Breast epithelium (tissue), 3 donors: ENCODE data around the gene ZC3H15.

Experiments
- POLR2A ChIP-seq: fragments of 450-650 bp; IDR thresholded peaks from one replicate; pipeline ENCODE4 v1.6.1; 2016; ENCODE audit warnings: antibody characterized with exemption, mild to moderate bottlenecking, moderate library complexity
- TF ChIP-seq, protein P1 (sequence below), 3 donors: fragments of 450-650 bp; IDR thresholded peaks; one replicate each; pipeline ENCODE4 v1.5.1; 2016 to 2017; ENCODE audit warnings: antibody characterized with exemption in 3 of 3, mild to moderate bottlenecking in 3 of 3, moderate library complexity in 3 of 3

DNA sequence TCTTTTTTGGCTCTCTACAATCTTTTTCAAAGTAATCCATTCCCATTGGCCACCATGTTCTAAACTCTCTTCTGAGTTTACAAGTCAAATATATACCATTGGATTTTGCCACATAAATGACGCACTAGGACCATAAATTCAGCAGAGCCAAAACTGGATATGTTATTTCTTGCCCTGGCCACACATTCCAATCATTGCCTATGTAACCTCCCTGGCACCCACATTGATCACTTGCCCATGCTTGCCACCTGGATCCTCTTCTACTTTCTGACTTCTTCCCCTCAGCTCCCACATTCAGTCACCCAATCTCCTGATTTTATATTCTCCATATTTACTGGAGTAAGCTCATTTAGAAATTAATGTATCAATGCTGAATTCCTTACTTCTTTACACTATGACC, 5.1 kb upstream of the ZC3H15 start:
- TF ChIP-seq, protein P1, sequence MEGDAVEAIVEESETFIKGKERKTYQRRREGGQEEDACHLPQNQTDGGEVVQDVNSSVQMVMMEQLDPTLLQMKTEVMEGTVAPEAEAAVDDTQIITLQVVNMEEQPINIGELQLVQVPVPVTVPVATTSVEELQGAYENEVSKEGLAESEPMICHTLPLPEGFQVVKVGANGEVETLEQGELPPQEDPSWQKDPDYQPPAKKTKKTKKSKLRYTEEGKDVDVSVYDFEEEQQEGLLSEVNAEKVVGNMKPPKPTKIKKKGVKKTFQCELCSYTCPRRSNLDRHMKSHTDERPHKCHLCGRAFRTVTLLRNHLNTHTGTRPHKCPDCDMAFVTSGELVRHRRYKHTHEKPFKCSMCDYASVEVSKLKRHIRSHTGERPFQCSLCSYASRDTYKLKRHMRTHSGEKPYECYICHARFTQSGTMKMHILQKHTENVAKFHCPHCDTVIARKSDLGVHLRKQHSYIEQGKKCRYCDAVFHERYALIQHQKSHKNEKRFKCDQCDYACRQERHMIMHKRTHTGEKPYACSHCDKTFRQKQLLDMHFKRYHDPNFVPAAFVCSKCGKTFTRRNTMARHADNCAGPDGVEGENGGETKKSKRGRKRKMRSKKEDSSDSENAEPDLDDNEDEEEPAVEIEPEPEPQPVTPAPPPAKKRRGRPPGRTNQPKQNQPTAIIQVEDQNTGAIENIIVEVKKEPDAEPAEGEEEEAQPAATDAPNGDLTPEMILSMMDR (IDR thresholded peaks at IDR 0.05) = no peak
- TF ChIP-seq POLR2A = no peak
